ENCODE results near the gene ISYNA1.
A peak's percentile ranks its signal among the peaks of the same experiment; 100 is the strongest.

The ISYNA1 gene

DNA sequence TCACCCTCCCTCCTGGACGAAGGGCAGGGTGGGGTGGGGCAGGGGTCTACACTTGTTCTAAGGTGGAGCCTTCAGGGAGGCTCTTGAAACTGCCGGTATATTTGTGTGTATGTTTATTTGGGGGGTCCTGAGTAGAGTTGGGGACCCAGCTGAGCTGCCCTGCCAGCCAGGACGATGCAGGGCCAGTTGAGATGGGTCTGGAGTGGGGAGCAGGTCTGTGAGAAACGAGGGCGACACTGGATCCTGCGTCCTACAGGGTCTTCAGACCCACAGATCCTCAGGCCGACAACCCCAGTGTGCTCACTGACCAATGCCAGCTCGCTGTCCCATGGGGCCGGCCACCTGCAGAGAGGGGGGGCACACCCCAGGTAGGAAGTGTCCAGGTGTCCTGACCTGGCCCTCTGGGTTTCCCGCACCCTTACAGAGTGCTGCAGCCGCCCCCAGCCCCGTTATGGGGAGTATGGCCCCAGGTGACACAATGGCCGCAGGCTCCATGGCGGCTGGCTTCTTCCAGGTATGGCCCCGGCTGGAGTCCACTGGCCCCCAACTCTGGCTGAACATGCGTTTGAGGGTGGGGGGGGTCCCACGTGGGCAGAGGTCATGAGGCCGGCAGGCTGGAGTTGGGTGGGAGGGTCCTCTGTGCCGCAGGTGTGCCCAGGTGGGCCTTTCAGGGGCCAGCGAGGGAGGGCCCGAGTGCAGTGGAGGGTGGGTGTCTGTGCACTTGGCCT, 7.4 kb downstream of the ISYNA1 start:
- no peak for DNase-seq

DNA sequence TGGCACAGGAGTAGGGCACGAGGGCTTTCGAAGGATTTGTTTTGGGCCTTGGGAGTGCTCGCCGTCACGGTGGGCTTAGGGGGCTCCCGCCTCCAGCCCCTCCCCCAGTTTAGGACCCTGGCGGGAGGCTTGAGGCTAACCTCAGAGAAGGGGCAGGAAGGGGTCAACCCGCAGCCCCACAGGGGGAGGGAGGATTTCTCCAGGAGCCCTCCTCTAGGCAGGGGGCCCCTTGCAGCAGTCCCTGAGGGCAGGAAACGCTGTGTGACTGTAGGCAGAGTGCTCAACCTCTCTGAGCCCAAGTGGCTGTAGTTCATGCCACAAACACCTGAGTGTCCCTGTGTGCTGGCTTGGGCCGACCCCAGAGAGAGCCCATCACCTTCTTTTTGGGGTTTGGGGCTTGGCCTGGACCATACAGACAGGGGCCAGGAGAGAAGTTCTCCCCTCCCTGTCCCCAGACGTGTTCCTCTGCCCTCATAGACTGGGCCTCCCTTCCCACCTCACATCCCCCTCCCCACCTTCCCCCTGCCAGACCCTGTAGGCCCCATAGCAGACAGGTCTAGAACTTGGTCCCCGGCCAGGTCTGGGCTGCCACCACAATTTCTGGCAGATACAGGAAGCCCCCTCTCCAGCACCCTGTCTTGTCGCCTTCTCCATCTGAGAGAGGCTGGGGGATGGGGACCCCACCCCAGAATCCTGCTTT, 8.1 kb downstream of the ISYNA1 start:
- DNase-seq = peak; percentile 51

DNA sequence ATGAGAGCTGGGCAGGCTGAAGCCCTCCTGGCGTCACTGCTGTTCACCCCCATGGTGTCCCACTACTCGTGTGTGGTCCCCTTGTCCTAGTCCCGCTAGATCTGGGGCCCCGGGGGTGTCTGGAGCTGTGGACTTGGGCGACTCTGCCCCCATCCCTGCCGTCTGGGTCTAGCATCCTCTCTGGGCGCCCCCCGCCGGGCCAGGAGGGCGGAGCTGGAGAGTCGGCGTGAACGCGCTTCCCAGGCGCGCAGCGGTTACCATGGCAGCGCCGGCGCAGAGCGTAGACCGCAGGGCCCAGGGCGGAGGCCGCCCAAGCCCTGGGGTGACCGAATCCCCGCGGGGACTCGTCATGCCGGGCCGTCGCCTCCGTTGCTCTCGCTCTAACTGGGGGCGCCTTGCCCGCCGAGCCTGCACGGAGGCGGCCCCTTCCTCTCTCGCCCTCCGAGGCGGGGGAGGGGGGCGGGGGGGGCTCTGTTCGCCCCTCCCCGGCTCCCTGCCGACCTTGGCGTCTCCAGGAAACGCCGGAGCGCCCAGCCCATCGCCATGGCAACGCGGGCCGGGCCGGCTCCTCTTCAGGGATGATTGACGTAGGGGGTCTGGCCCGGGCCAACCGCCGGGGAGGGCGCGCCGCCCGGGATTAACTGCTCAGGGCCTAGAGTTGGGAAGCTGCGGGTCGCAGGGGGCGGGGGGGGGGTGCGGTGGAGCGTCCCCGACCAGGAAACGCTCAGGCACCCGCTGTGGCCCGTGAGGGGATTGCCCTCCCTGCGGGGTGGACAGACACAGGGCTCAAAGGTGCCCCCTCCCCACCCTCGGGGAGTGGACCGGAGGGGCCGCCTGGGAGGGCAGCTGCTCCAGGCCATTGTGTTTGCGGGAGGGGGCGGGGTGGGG, 8.9 kb downstream of the ISYNA1 start:
- DNase-seq = peak; percentile 92

DNA sequence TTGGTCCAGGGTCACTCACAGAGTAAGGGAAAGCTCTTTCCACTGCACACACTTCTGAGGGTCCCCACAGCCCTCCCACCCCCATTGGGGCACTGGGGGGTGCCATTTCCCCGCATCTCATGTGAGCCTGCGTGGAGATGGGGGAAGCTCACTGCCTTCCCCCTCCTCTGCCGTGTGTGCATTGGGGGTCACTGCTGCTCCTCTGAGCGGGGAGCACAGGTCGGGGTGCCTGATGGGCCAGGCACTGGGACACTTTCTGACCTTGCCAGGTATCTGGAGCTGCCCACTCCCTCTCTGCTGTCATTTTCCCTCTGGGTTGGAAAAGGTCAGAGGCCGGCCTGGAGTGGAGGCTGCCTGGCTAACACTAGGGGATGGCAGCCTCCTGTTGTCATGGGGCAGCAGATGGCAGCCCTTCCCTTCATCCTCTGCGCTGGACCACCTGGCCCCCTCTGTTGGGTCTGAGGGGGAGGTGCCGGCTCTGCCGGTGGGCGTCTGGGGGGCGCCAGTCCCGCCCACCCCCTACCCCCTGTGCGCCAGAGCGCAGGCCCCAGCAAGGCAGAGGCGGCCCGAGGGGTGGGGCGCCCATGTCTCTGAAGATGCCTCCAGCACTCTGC, 9.7 kb downstream of the ISYNA1 start:
- DNase-seq = no peak

DNA sequence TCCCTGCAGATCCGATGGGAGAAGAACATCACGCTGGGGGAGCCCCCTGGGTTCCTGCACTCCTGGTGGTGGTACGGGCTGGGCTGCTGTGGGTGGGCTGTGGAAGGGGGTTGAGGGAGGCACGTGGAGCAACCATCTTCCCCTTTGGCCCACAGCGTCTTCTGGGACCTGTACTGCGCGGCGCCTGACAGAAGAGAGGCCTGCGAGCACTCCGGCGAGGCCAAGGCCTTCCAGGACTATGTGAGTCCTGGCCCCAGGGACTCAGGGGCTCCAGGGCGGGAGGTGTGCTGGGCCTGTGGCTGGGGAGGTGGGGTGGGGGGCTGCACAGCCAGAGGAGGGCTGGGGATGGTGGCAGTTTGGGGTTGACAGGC, 10.2 kb downstream of the ISYNA1 start:
- DNase-seq = no peak

DNA sequence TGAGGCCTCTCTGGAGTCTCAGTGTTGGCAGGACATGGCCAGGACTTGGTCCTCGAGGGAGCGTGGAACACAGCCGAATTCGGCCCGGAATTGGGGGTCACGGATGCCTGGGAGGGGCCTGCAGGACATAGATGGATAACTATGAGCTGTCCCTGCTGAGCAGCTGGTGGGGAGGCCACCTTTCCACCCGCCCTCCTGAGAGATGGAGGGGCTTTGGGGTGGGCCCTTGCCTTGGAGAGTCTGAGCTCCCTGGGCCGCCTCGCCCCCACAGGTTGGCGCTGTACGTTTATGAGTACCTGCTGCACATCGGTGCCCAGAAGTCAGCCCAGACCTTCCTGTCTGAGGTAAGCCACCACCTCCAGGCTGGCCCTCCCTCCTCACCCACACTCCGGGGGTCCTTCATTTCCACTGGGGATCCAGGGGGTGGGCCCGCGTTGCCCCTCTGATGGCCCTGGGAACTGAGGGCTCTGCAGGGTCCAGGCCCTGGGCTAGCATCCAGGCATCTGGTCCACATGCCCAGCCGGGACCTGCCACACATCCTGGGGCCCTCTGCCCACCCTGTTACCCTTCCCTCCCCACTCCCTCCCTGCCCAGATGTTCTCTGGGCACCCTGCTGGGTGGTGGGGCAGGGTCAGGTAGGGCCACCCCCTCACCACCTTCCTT, 10.7 kb downstream of the ISYNA1 start:
- DNase-seq = no peak

DNA sequence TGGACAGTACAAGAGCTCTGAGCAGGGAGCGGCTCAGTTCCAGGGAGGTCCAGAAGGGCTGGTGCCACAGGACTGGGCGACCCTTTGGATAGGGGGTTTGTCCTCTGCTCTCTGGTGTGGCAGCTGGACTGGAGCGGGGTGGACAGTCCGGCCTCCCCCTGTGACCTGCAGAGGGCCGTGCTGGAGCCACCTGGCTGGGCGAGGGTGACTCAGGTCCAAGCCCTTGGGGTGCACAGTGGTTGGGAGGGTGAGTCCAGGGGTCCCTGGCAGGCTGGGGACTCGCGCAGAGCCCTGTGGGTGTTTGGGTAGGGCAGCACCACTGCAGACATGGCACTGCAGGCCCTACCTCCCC, 11.5 kb downstream of the ISYNA1 start:
- no peak for DNase-seq

DNA sequence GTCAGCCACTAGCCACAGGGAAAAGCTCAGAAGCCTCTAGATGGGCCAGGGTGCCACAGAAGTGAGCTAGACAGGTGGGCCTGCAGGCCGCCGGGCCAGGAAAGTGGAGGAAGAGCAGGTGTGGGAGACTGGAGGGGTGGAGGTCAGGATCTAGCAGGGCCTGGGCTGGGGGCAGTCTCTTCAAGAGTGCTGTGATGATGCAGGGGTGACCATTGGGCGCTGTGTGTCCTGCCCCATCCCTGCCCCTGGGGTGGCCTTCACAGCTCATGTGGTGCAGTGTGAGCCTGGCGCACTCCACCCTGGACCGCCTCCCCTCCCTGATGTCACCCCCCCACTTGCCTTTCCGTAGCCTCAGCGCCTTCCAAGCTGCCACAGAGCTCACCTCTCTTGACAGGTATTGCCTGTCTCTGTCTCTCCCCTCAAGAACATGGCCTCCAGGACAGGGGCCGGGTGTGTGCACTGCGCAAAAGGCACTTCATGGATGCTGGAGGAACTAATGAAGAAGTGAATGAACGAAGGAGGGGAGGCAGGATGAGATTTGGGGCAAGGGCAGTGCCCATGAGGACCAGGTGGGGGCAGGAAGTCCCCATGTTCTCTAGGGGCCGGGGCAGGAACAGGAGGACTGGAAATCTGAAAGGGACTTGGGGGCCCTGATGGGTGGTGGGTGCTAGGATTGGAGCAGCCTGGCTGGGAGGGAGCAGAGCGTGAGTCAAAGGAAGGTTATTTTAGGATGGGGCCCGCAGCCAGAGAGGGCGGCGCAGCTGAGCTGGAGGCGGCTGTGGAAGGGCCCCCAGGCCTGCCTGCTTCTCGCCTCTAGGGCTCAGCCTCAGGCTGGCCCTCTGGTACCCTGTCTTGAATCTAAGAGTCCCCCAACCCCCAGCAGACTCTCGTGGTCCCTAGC, 12.2 kb downstream of the ISYNA1 start:
- DNase-seq = no peak

DNA sequence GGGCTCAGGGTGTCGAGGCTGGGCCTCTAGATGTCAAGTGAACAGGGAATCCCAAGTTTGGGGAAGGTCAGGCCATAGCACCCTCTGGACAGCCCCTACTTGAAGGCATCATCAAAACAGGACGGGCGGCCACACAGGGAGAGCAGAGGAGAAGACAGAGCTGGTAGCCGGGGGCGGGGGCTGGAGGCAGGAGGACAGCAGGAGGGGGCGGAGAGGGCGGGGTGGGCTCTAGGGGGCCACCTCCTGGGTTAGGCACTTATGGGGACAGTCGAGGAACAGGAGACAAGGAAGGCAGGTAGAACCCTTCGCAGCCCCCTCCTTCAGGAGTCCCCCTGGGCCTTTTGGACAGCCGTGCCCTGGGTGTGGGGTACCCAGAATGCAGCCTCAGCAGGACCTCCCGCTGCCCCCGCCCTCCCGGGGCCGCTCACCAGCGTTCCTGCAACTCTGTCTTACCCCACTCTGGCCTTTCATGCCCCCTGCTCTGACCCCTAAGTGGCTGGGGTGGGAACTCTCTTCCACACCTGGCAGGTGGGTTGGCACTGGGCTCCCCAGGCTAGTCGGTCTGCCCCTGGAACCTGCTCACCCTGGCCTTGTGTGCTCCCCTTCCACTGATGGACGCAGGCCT, 12.9 kb downstream of the ISYNA1 start:
- no peak for DNase-seq

DNA sequence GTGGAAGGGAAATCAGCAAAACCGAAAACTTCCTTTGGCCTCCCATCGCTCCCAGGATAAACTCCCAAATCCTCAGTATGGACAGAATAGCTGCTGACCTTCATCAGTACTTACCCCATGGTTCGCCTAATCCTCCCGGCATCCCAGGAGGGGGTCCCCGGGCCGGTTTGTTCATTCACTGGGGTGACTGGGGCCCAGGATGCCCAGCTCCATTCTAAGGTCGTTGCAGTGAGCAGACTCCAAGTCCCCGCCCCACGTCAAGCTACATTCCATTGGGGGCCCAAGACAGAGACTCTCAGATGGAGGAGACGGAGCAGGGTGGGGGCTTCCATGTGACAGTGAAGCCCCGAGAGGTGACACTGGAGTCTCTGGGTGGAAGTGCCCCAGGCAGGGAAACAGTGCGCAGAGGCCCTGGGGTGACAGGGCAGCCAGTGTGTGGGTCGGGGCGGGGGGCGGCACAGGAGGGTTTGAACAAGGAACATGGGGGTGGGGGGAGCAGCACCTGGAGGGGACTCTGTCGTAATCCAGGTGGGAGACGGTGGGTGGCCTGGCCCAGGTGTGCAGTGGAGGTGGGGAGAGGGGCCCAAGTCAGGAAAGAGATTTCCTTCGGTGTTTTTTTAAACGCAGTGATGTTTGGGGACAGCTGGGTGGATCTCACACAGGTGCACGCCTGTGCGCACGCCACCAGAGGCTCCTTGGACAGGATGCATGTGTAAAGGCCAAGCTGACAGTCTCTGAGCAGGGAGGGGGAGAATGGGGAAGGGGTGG, 13.6 kb downstream of the ISYNA1 start:
- DNase-seq = no peak

DNA sequence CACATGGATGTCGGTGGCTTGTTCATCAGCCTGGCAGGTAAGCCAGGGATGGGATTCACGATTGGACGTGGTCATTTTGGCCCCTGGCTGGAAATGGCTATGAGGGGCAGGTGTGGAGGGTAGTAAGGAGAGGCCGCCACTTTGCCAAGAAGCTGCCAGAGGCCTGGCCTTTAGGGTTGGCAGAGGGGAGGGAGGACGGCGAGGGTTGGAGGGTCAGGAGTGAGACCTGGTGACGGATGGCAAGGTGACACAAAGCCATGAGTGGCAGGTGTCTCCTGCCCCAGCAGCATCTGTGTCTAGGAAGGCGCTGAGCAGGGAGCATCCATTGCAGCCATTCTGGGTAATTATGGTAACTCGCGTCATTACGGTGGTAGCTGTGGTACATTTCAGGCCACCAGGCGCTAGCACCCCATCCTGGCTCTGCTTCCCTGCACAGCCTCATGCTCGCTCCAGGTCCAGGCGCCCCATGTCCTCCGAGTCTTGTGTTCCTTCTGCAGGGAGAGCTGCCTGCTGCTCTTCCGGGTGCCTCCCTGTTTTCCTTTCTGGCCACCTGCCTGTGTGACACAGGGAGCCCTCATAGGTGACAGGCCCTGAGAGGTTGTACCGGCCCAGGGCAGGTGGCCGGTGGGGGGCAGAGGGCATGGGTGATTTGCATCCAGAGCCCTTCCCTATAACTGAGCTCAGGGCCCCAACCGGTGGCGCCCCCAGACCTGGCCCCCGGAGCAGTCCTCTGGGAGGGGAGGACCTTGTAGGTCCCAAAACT, 14.5 kb downstream of the ISYNA1 start:
- no peak for DNase-seq

DNA sequence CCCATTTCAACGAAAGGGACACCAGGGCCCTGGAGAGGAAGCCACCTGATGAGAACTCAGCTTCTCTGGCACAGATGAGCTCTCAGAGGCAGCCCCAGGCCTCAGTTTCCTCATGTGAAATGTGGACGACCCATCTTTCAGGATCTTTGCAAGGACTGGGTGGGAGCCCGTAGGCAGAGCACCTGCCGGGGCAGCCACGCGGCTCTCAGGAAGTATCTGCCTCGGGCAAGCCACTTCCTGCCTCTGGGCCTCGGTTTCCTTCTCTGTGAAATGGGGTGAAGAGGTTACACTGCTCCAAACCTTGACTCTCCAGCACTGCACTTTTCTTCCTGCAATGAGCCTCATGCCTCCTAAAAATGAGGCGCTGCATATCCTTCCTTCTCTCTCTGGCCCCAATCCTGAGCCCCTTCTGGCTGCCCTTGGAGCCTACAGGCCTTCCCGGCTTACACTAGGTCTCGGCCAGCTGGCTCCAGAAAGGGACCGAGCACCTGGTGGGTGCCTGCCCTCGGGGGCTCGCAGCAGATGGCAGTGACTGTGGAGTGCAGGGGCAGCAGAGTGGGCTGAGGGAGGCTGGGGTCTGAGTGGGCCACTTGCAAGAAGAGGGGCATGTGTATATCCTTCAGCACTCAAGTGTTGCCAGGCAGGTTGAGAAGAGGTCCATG, 15.3 kb downstream of the ISYNA1 start:
- peak; percentile 62 for DNase-seq

DNA sequence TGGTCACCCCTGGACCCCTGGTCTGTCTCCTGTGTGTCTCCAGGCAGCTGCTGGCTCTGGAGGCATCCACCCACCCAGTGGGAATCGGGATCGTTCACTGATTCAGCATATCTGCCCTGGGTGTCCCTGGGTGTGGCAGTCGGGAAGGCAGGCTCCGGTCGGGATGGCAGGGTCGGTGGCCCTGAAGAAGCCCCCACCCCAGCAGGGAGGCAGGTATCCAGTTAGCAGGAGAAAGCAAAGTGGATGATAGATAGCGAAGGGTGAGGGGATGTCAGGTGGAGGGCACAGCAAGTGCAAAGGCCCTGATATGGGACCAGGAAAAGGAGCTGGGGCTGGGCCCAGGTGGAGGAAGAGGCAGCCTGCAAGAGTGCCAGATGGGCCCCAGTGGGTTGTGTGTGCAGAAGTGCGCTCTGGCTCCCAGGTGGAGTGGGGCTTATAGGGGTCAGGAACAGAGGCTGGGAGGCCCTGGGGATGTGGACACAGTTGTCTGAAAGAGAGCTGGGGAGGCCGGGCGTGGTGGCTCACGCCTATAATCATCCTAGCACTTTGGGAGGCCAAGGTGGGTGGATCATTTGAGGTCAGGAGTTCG, 16.5 kb downstream of the ISYNA1 start:
- DNase-seq = no peak

DNA sequence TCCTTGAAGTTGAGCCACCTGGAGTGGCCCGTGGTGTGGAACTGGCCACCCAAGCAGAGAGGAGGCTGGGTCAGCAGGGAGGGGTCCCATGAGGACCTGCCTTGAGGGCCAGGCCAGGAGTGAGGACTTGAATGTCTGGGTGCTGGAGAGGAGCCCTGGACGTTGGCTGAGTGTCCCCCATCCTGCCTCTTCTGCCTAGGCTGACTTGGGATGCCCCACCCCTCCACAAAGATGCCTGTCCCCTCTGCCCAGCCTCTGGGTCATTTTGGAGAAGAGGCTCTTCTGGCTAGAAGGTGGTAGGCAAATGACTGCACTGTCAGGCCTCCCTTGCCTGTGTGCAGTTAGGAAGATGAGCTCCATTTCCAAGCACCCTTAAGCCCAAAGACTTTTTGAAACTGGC, 17.0 kb downstream of the ISYNA1 start:
- DNase-seq = no peak

DNA sequence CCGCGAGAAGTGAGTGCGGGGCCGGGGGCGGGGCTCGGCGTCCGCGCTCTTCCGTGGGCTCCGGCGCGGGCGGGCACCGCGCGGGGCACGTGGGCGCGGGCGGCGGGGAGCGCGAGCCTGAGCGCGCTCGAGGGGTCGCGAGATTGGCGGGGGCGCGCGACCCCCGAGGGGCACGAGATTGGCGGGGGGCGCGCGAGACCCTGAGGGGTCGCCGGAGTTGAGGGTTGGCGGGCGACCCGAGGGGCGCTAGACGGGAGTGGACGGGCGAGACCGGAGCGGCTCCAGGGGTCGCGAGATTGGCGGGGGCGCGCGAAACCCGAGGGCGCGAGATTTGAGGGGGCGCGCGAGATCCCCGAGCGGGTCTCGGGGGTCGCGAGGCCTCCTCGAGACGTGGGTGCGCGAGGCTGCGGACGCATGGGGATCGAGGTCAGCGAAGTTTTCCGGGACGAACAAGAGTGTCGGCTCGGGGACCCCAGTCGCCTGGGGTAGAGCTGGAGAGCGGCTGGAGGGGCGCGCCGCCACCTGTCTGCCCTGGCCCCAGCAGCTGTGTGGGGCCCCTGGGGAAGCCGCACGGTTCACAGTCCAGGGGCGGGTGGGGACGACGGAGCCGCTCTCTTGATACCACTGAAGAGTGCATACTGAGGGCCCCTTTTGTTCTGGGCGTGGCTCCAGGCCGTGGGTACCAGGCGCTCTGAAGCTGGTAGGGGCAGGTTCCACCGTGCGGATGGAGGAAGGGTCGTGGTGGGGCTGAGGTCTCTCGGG, 18.1 kb downstream of the ISYNA1 start:
- DNase-seq = peak; percentile 66

DNA sequence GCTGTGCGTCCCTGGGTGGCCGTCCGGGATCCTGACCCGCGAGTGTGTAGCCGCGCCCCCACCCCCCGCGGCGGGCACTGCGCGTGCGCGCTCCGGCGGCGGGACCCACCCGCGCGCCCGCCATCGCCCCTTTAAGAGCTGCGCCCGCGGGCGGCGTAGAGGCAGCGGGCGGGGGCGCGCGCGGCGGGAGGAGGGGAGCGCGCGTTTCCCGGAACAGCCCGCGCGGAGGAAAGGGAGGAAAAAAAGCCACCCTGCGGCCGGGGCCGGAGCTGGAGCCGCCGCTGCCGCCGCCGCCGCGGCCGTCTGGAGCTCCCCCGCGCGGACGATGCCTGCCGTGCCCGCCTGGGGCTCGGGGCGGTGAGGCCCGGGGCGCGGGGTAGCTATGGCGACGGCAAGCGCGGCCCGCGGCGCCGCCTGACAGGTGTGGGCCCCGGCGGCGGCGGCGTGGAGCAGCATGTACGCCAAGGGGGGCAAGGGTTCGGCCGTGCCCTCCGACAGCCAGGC, 18.7 kb downstream of the ISYNA1 start, which contains the start of gene SSBP4:
Gene SSBP4, plus strand, starts transcription at position 204 of the 504 bp plus-strand sequence. Its CDS starts 251 bp downstream, at position 455.
- DNase-seq = peak; percentile 80

DNA sequence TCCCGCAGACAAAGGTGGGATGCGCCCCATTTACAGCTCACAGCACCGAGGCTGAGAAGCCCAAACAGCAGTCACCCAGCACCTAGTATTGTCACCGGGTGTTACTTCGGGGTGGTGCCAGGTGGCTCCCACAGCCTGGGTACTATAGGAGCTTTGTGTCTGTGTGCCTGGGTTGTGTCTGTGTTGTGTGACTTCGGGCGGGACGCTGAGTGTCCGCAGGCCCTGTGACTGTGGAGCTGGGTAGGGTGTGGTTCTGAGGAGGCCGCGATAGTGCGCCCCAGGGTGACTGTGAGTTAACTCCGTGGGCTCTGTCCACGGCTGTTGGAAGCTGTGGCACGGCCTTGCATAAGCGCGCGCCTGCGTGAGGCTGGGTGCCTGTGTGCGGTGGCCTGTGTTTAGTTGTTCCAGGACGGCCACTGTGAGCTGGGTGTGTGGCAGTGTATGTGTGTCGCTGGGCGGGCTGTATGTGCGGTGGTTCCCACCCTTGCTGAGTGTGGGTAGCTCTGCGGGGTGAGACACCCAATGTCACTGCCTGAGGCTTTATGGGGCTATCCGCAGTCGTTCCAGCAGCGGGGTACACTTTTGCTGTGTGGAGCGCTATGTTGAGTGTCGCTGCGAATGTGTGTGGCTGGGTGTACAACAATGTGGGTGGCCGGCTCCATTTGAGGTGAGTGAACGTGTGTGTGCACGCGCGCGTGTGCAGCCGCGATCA, 19.3 kb downstream of the ISYNA1 start:
- DNase-seq = peak; percentile 65

All from CD4-positive, alpha-beta T cell treated with Interleukin-12 subunit alpha and Interleukin-12 subunit beta, for 1 hour (primary cell).